Hematopoietic multipotent progenitor cell (in vitro differentiated cells): ENCODE results near the gene ASTN2. TPM values are rescaled to one million over a fixed set of nuclear protein-coding genes. Genes with fewer than 3 reads are reported as not detected.

Source experiments
- DNase-seq, 3 donors: peaks; one replicate each; pipeline ENCODE4 v3.0.0-alpha.2; 2011 to 2015; ENCODE audit warnings: low read depth in 2 of 3, low spot score in 2 of 3
- total RNA-seq: library from RNA; depleted of rRNA; stranded (reverse); fragments of >200 nt; gene quantifications from one replicate; pipeline ENCODE4 v1.2.3, GENCODE V29; 2012

ASTN2 gene
- total RNA-seq, 1 donor, result 1.3 TPM

- DNase-seq, result no peak
Measured at GRCh38 chr9:116654059-116654355, 760.9 kb downstream of the ASTN2 start.

- no peak for DNase-seq
Measured at GRCh38 chr9:116653348-116654058, 761.4 kb downstream of the ASTN2 start.

- no peak for DNase-seq
Measured at GRCh38 chr9:116647515-116647809, 767.4 kb downstream of the ASTN2 start.

GRCh38 chr9:116646661-116647514, 768.0 kb downstream of the ASTN2 start:
- DNase-seq, result peak in 2 of 3 donors; percentile 7 to 41

- no peak for DNase-seq
Measured at GRCh38 chr9:116644091-116644688, 770.7 kb downstream of the ASTN2 start.

GRCh38 chr9:116643691-116644090, 771.2 kb downstream of the ASTN2 start:
- no peak for DNase-seq

- DNase-seq, result no peak
Measured at GRCh38 chr9:116641292-116642059, 773.4 kb downstream of the ASTN2 start.

- DNase-seq, result no peak
Measured at GRCh38 chr9:116639251-116639741, 775.6 kb downstream of the ASTN2 start.

GRCh38 chr9:116635908-116636307, 778.9 kb downstream of the ASTN2 start:
- no peak for DNase-seq

- DNase-seq, result no peak
Measured at GRCh38 chr9:116632990-116633838, 781.6 kb downstream of the ASTN2 start.

GRCh38 chr9:116629634-116630033, 785.2 kb downstream of the ASTN2 start:
- DNase-seq, result no peak

GRCh38 chr9:116628716-116629115, 786.1 kb downstream of the ASTN2 start:
- DNase-seq, result no peak

GRCh38 chr9:116627433-116627832, 787.4 kb downstream of the ASTN2 start:
- DNase-seq, result no peak

GRCh38 chr9:116626762-116627161, 788.1 kb downstream of the ASTN2 start:
- DNase-seq, result no peak

- no peak for DNase-seq
Measured at GRCh38 chr9:116623715-116624114, 791.1 kb downstream of the ASTN2 start.

- DNase-seq, result no peak
Measured at GRCh38 chr9:116617389-116617788, 797.5 kb downstream of the ASTN2 start.

- DNase-seq, result no peak
Measured at GRCh38 chr9:116616304-116616914, 798.4 kb downstream of the ASTN2 start.

- no peak for DNase-seq
Measured at GRCh38 chr9:116608064-116608463, 806.8 kb downstream of the ASTN2 start.

GRCh38 chr9:116605904-116606341, 808.9 kb downstream of the ASTN2 start:
- DNase-seq, result no peak

GRCh38 chr9:116605060-116605459, 809.8 kb downstream of the ASTN2 start:
- no peak for DNase-seq
